Pancreas (tissue), 10 donors: Measurements from ENCODE around the gene C9. TPM values are rescaled to one million over a fixed set of nuclear protein-coding genes. Genes with fewer than 3 reads are reported as not detected.
"Not testable (repeated sequence)": the region's sequence is repeated elsewhere in the genome, so short reads cannot be mapped to it uniquely, and the experiment has no call there.

ENCODE experiments used
- ATAC-seq, 4 donors: fragments of 200-7000 bp; cut with Tn5 transposase; one replicate each; pipeline versions ENCODE4 v1.8.0 to v1.9.1; 2020; ENCODE audit warnings: mild to moderate bottlenecking in 4 of 4, moderate library complexity in 4 of 4
- DNase-seq, 6 donors: peaks; one replicate each; pipeline ENCODE4 v3.0.0-alpha.2; 2020
- FAIRE-seq: peaks from 2 replicates; lab custom pipeline; 2012; peaks lifted over from hg19 to GRCh38; lab: Jason Lieb, UNC
- H3K27ac ChIP-seq, 4 donors: fragments of 200-600 bp; sonication (generic); 1 replicate in 3 of 4; 2 replicates in 1 of 4; pipeline versions ENCODE4 v1.5.0 to v1.8.0; 2020
- H3K27me3 ChIP-seq, 4 donors: fragments of 200-600 bp; one replicate each; pipeline ENCODE4 v1.8.0; 2021
- H3K36me3 ChIP-seq, 3 donors: fragments of 200-600 bp; sonication (generic) in 1 of 3; one replicate each; pipeline versions ENCODE4 v1.5.0 to v1.8.0; 2020 to 2021
- H3K4me1 ChIP-seq, 3 donors: fragments of 200-600 bp; one replicate each; pipeline ENCODE4 v1.8.0; 2021
- H3K4me3 ChIP-seq, 4 donors: fragments of 200-600 bp; sonication (generic) in 2 of 4; one replicate each; pipeline versions ENCODE4 v1.5.0 to v1.8.0; 2020 to 2021
- H3K9me3 ChIP-seq, 4 donors: fragments of 200-600 bp; one replicate each; pipeline ENCODE4 v1.8.0; 2021
- CTCF ChIP-seq, 4 donors: fragments of 200-600 bp; sonication (generic) in 3 of 4; IDR thresholded peaks; one replicate each; pipeline versions ENCODE4 v1.5.0 to v1.8.0; 2021; ENCODE audit warnings: antibody characterized with exemption in 4 of 4
- WGBS, 2 donors: extraction: QIAGEN DNeasy Blood & Tissue Kit; methylation state at CpG; one replicate each; pipeline ENCODE4 v1.1.7; 2013; 5-methylcytosine and 5-hydroxymethylcytosine counted together
- intact Hi-C, 3 donors: fragments of 100-400 bp; cut with DNase I; formaldehyde crosslinking; loops; one replicate each; pipeline versions ENCODE4 v1.11.1 to v1.14.2; 2022
- polyA plus RNA-seq, 2 donors: library from polyadenylated mRNA; stranded (reverse); fragments of 200-250 nt; gene quantifications; one replicate each; pipeline ENCODE4 v1.2.3, GENCODE V29; 2013
- total RNA-seq, 6 donors: library from RNA; stranded (reverse); fragmentation: NEBNext Ultra II Directional in 4 of 6; extraction: Animal tissue kit (Norgen Biotek cat#: 25700) in 4 of 6; gene quantifications; one replicate each; pipeline versions ENCODE4 v1.2.1 to v1.2.4, GENCODE V29; 2021 to 2023
- donor health status: healthy with polysubstance abuse.
- donor health status: DM: no; HTN: no; CAD: no; lungs with moderate emphysema.
- donor health status: DM: no; HTN: no; CAD: no.
- donor health status: control.
- donor health status: control.
- donor health status: Bipolar disorder and iron deficiency.
- donor health status: DM: yes; HTN: yes; CAD: no.
- donor health status: DM: no; HTN: no; CAD: no.
- donor health status: DM: no; HTN: no; CAD: no.
- donor health status: DM: yes; HTN: yes; CAD: no.

The C9 gene
- total and polyA plus RNA-seq, 8 donors = 0.82 TPM; not detected in 7

- Histone ChIP-seq H3K27me3 (no peaks in the 10 kb centered on the region), H3K9me3 (no peaks in the 10 kb centered on the region), H3K4me1 (no peaks in the 10 kb centered on the region), H3K4me3 (no peak overlapping the region), H3K27ac (no peak overlapping the region), H3K36me3 (no peaks in the 10 kb centered on the region)
- 85 to 88% methylated on average over 1 of the region's 1 CpG for WGBS, 2 donors
- intact Hi-C loops = no loop called here
- DNase-seq (no peak), ATAC-seq (no peak), FAIRE-seq (no peak)
- no peak for TF ChIP-seq CTCF (IDR thresholded peaks at IDR 0.05)
Measured at GRCh38 chr5:39333104-39333503, 31.2 kb downstream of the C9 start.

GRCh38 chr5:39331861-39332381, 32.4 kb downstream of the C9 start:
- Histone ChIP-seq H3K4me3 (no peak overlapping the region), H3K4me1 (no peaks in the 10 kb centered on the region), H3K27ac (no peak overlapping the region), H3K27me3 (no peaks in the 10 kb centered on the region), H3K9me3 (no peaks in the 10 kb centered on the region), H3K36me3 (no peaks in the 10 kb centered on the region)
- TF ChIP-seq CTCF (IDR thresholded peaks at IDR 0.05) = no peak
- FAIRE-seq (no peak), DNase-seq (no peak), ATAC-seq (no peak)
- WGBS, 2 donors = 79 to 88% methylated on average over 2 of the region's 2 CpGs
- intact Hi-C loops = no loop called here

GRCh38 chr5:39328731-39329130, 35.6 kb downstream of the C9 start:
- DNase-seq (no peak), ATAC-seq (no peak), FAIRE-seq (no peak)
- H3K27ac ChIP-seq = no peak overlapping the region
- intact Hi-C loops = no loop called here
- H3K27me3 ChIP-seq = no peaks in the 10 kb centered on the region
- no peaks in the 10 kb centered on the region for H3K36me3 ChIP-seq
- H3K4me1 ChIP-seq = no peaks in the 10 kb centered on the region
- TF ChIP-seq CTCF (IDR thresholded peaks at IDR 0.05) = no peak
- 61 to 67% methylated on average over 1 of the region's 1 CpG for WGBS, 2 donors
- H3K4me3 ChIP-seq = no peak overlapping the region
- no peaks in the 10 kb centered on the region for H3K9me3 ChIP-seq

GRCh38 chr5:39323542-39323941, 40.8 kb downstream of the C9 start:
- H3K4me3 ChIP-seq = no peak overlapping the region
- no peaks in the 10 kb centered on the region for H3K4me1 ChIP-seq
- no peaks in the 10 kb centered on the region for H3K27me3 ChIP-seq
- ATAC-seq = no peak
- DNase-seq = no peak
- intact Hi-C loops = no loop called here
- 43 to 55% methylated on average over 3 of the region's 3 CpGs for WGBS, 2 donors
- no peak for FAIRE-seq
- H3K27ac ChIP-seq = no peak overlapping the region
- H3K9me3 ChIP-seq = no peaks in the 10 kb centered on the region
- TF ChIP-seq CTCF (IDR thresholded peaks at IDR 0.05) = no peak
- no peaks in the 10 kb centered on the region for H3K36me3 ChIP-seq

- 82 to 87% methylated on average over 3 of the region's 3 CpGs for WGBS, 2 donors
- no peak for TF ChIP-seq CTCF (IDR thresholded peaks at IDR 0.05)
- intact Hi-C loops = no loop called here
- Histone ChIP-seq H3K4me3 (no peak overlapping the region), H3K36me3 (no peaks in the 10 kb centered on the region), H3K27ac (no peak overlapping the region), H3K4me1 (no peaks in the 10 kb centered on the region), H3K9me3 (no peaks in the 10 kb centered on the region), H3K27me3 (no peaks in the 10 kb centered on the region)
- FAIRE-seq (no peak), ATAC-seq (no peak), DNase-seq (no peak)
Measured at GRCh38 chr5:39319395-39319794, 44.9 kb downstream of the C9 start.

- H3K27ac ChIP-seq, ATAC-seq, H3K4me3 ChIP-seq, FAIRE-seq, H3K27me3 ChIP-seq, H3K4me1 ChIP-seq, H3K9me3 ChIP-seq, H3K36me3 ChIP-seq, DNase-seq, intact Hi-C loops: not testable (repeated sequence)
- WGBS, 2 donors = 63 to 68% methylated on average over 3 of the region's 3 CpGs
Measured at GRCh38 chr5:39316464-39316863, 47.8 kb downstream of the C9 start.
